Neutrophil (primary cell): ENCODE results near the gene FBXW12.

ENCODE experiments used
- H3K27ac ChIP-seq: fragments of 200-600 bp; sonication (generic); 2 replicates; pipeline ENCODE4 v1.5.1; 2016; ENCODE audit warnings: mild to moderate bottlenecking, moderate library complexity
- H3K27me3 ChIP-seq: fragments of 200-600 bp; sonication (generic); 2 replicates; pipeline ENCODE4 v1.6.0; 2016; ENCODE audit warnings: mild to moderate bottlenecking
- H3K36me3 ChIP-seq: fragments of 200-600 bp; sonication (generic); 2 replicates; pipeline ENCODE4 v1.5.1; 2017
- H3K4me1 ChIP-seq, 2 experiments: fragments of 200-600 bp in 1 of 2; sonication (generic) in 1 of 2; 1 replicate in 1 of 2; 2 replicates in 1 of 2; pipeline versions ENCODE4 v1.5.1 to v1.6.1; 2013 to 2016; ENCODE audit warnings: low read depth in 1 of 2, low read length in 1 of 2, mild to moderate bottlenecking in 1 of 2, moderate library complexity in 1 of 2; ENCODE audit not compliant: control insufficient read depth in 1 of 2, insufficient read depth in 1 of 2
- H3K4me3 ChIP-seq, 2 experiments: fragments of 200-600 bp in 1 of 2; sonication (generic) in 1 of 2; 1 replicate in 1 of 2; 2 replicates in 1 of 2; pipeline ENCODE4 v1.5.1; 2013 to 2016; ENCODE audit warnings: low read depth in 1 of 2, low read length in 1 of 2, mild to moderate bottlenecking in 1 of 2, moderate library complexity in 1 of 2
- H3K9me3 ChIP-seq: fragments of 200-600 bp; sonication (generic); 2 replicates; pipeline ENCODE4 v1.5.1; 2016
- TF ChIP-seq, protein P1 (sequence below): fragments of 200-600 bp; sonication (generic); IDR thresholded peaks from 2 replicates; pipeline ENCODE4 v1.5.1; 2016; ENCODE audit warnings: antibody characterized with exemption

FBXW12 gene

DNA sequence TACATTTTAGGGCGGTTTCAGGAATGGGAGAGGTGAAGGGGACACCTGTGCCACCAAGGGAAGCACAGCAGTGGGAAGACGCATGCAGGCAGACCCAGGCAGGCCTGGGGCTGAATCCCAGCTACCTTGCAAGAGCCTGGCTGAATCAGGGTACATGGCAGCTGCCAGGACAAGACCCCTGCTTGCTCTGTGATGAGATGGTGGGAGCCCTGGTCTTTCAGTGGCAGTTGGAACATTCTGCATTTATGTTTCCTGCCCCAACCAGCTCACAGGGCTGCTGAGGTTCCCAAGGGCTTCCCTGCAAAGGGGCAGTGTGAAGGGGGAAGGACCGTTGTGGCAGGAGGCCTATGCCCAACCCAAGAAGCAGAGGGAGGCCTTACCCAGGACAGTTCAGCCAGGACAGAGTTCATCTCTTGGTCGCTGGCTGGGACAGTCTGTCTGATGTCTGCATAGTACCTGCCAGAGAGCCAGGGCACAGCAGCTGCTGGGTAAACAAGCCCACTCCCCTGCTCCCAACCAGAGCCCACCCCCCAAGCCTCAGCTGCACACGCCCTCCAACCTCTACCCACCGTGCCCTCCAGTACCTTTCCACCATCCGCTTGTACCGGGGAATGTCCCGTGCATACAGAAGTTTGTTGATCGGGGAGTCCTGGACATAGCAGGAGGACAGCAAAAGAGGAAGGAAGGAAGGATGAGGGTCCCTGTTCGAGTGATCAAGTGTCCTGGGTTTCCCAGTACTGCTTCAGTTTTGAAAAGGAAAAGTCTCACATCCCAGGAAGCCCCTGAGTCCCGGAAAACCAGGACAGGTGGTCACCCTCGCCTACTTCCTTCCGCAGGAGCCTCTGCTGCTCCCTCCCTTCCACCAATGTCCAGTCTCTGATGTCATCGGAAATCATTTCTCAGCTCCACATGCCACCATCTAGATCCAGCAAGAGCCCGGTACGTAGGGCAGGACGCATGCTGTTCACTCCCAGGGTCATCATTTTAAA, 34.7 kb downstream of the FBXW12 start:
- no peak overlapping the region for H3K4me3 ChIP-seq
- no peaks in the 10 kb centered on the region for H3K36me3 ChIP-seq
- H3K4me1 ChIP-seq = no peaks in the 10 kb centered on the region
- no peaks in the 10 kb centered on the region for H3K27me3 ChIP-seq
- TF ChIP-seq, protein P1, sequence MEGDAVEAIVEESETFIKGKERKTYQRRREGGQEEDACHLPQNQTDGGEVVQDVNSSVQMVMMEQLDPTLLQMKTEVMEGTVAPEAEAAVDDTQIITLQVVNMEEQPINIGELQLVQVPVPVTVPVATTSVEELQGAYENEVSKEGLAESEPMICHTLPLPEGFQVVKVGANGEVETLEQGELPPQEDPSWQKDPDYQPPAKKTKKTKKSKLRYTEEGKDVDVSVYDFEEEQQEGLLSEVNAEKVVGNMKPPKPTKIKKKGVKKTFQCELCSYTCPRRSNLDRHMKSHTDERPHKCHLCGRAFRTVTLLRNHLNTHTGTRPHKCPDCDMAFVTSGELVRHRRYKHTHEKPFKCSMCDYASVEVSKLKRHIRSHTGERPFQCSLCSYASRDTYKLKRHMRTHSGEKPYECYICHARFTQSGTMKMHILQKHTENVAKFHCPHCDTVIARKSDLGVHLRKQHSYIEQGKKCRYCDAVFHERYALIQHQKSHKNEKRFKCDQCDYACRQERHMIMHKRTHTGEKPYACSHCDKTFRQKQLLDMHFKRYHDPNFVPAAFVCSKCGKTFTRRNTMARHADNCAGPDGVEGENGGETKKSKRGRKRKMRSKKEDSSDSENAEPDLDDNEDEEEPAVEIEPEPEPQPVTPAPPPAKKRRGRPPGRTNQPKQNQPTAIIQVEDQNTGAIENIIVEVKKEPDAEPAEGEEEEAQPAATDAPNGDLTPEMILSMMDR = no peak
- no peak overlapping the region for H3K27ac ChIP-seq
- no peaks in the 10 kb centered on the region for H3K9me3 ChIP-seq

DNA sequence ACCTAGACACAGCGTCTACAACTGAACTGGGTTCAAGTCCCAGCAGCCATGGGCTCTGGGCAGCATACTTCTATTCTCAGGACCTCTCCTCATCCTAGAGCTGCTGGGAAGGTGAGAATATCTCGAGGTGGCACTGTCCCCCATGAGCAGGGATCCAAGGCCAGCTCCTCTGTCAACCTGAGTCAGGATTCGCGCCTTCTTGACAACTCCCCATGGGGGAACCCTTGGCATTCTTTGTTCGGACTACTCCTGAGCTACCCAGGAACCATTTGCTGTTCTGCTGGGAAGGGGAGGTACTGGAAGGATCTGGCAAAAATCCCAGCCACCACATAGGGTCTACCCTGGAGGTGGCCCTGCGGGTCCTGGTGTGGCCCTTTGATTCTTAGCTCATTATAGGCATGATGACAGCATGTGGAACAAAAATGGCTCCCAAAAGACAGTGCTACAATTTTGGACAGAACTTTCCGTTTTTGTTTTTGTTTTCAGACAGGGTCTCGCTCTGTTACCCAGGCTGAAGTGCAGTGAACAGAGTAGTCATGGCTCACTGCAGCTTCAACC, 35.6 kb downstream of the FBXW12 start:
- H3K4me1 ChIP-seq = no peaks in the 10 kb centered on the region
- TF ChIP-seq, protein P1 = no peak
- H3K27me3 ChIP-seq = no peaks in the 10 kb centered on the region
- H3K4me3 ChIP-seq = no peak overlapping the region
- no peaks in the 10 kb centered on the region for H3K36me3 ChIP-seq
- H3K27ac ChIP-seq = no peak overlapping the region
- no peaks in the 10 kb centered on the region for H3K9me3 ChIP-seq

DNA sequence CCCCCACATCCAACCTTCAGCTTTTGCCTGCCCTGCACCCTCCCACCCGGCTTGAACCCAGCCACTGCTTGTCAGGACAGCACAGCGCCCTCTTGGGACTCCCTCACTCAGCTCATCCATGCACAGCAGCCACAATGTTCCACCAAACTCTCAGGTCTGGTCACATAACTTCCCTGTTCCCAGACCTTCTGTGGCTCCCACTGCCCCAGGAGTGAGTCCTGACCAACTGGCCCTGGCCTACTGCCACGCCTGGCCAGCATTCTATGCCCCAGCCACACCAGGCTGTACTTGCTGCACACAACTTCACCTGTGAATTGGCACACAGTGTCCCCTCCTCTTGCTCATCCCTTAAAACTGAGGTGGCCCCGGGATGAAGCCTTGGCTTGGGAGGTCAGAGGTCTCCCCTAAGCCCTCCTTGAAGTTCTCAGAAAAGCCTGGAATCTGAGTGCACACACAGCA, 36.8 kb downstream of the FBXW12 start:
- Histone ChIP-seq H3K27me3 (no peaks in the 10 kb centered on the region), H3K4me1 (no peaks in the 10 kb centered on the region), H3K9me3 (no peaks in the 10 kb centered on the region), H3K27ac (no peak overlapping the region), H3K4me3 (no peak overlapping the region), H3K36me3 (no peaks in the 10 kb centered on the region)
- TF ChIP-seq, protein P1 = no peak

DNA sequence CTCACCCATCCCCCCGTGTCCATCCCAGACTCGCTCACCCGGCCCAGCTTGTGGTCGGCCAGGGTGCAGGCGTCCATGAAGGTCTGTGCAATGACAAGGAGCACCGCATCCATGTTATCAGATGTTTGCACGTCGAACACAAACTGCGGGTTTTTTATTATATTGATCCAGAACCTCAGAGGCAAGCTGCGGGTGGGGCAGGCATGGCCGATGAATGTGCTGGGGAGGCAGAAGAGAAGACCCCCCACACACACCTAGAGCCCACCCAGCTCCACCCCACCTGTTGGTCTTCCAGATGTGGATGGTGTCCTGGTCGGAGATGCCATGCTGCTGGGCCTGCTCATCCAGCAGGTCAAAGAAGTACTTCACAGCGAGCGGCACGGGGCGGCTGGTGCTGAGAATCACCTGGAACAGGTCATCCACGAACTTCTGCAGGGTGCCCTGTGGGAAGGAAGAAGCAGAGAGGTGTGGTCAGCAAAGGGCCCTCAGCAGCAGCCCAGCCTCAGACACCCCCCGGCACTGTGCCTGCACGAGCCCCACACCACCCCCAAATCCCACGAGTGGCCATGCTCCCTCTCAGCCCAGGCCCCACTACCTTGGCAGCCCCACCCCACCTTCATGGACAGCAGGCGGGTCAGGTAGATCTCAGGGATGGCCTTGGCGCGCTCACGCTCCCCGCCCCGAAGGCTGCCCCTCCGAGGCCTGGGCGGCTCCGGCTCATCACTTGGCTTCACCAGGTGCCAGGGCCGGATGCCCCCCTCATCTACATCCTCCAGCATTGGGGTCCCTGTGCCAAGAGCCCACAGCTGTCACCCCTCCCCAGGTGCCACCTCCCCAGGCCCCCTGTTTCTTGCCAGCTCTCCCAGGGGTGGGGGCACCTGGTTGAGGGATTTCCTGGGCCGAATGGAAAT, 37.5 kb downstream of the FBXW12 start:
- no peaks in the 10 kb centered on the region for H3K4me1 ChIP-seq
- H3K4me3 ChIP-seq = no peak overlapping the region
- no peaks in the 10 kb centered on the region for H3K27me3 ChIP-seq
- H3K36me3 ChIP-seq = no peaks in the 10 kb centered on the region
- TF ChIP-seq, protein P1 = no peak
- no peak overlapping the region for H3K27ac ChIP-seq
- no peaks in the 10 kb centered on the region for H3K9me3 ChIP-seq
